GM12873 (cell line): ENCODE results near the gene DRGX.

ENCODE experiments used
- TF ChIP-seq, protein P1 (sequence below): IDR thresholded peaks from 2 replicates; pipeline ENCODE4 v1.5.1; 2012; ENCODE audit warnings: low read depth, mild to moderate bottlenecking, moderate library complexity, low read length, control low read depth; ENCODE audit not compliant: insufficient read depth; ENCODE audit errors: missing control alignments

DRGX gene

DNA sequence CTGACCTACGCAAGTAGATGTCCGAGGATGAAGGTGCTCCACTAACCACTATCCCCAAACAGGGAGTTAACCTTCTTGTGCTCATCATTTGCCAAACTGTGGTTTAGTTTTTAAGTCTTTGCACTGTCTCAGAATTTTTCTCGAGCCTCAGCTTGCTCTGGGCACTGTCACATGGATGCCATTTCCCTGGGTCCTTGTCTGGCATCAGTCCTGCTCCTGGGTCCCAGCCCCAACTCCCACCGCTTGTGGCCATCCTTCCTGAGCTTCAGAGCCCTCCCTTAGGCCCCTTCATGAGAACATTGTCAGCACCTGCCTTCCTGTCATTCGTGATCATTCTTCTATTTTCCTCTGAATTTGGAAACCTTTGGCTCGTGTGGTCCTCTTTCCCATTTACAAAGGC is 63.1 kb downstream of the DRGX start:
- TF ChIP-seq, protein P1, sequence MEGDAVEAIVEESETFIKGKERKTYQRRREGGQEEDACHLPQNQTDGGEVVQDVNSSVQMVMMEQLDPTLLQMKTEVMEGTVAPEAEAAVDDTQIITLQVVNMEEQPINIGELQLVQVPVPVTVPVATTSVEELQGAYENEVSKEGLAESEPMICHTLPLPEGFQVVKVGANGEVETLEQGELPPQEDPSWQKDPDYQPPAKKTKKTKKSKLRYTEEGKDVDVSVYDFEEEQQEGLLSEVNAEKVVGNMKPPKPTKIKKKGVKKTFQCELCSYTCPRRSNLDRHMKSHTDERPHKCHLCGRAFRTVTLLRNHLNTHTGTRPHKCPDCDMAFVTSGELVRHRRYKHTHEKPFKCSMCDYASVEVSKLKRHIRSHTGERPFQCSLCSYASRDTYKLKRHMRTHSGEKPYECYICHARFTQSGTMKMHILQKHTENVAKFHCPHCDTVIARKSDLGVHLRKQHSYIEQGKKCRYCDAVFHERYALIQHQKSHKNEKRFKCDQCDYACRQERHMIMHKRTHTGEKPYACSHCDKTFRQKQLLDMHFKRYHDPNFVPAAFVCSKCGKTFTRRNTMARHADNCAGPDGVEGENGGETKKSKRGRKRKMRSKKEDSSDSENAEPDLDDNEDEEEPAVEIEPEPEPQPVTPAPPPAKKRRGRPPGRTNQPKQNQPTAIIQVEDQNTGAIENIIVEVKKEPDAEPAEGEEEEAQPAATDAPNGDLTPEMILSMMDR, result no peak

DNA sequence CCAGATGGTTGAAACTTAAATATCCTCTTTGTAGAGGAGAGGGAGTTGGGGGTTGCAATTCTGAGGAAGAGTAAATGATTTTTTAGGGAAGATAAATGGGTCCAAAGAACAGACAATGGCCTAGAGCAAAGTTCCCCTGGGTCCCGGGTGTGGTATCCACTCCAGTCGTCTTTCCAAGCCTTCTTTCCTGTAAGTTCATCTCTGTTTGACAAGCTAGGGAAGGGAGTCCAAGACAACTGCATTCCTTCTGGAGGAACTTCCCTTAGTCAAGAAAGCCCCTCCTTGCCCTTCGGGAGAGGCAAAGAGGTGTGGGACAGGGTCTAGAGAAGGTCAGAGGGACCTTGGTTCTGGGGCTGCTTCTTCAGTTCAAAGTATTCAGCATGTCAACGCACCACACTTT is 63.6 kb downstream of the DRGX start:
- TF ChIP-seq, protein P1, result no peak

DNA sequence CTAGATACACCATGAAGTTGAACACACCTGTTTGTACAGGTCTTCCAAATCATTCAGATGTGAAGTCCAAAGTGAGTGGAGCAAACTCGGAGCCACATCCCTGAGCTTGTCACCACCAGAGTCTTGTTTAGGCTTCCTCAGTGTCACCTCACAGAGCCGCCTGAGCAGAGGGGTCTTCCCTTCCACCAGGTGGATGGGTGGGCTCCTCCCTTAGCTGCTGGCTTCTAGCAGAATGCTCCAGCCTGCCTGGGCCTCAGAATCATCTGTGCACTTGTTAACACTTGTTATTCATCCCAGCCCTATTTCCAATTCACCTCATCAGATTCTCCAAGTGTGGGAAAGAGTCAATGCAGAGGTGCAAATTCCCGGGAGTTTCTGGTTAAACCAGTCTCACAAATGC is 64.5 kb downstream of the DRGX start:
- TF ChIP-seq, protein P1, result no peak

DNA sequence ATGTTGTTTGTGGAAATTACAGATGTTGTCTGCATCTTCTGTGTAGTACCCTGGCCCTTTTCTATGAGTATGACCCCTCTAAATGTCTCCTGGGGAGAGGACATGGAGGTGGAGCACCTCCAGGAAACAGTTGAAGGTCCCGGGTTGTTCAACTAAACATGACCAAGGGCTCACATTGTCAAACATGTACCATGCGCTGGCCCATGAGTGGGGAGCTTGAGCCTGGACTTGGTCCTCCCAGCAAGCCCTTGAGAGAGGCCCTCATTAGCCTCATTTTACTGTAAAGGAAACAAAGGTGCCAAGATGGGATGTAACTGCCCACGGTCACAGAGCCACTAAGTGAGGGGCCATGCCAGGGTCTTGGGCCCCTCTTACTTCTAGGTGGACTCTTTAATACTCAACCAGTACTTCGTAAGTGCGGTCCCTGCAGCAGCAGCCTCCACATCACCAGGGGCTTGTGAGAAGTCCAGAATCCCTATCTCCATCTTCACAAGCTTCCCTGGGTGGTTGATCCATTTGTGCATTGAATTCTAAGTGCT is 65.7 kb downstream of the DRGX start:
- TF ChIP-seq, protein P1, result no peak

DNA sequence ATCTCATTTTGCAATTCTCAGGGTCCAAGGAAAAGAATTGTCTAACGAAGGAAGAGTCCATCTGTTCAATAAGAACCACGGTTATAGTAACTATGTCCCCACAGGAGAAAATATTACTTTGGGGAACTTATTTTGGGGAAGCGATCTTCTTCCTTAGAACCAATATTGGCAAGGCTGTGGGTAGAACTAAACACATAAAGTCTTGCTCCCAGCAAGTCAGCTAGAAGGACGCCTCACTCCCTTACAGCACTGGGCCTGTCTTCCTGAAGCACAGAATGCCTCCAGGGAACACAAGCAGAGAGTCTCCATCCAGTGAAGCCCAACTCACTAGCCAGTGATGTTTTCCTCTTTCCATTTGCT is 66.8 kb downstream of the DRGX start:
- TF ChIP-seq, protein P1, result no peak

DNA sequence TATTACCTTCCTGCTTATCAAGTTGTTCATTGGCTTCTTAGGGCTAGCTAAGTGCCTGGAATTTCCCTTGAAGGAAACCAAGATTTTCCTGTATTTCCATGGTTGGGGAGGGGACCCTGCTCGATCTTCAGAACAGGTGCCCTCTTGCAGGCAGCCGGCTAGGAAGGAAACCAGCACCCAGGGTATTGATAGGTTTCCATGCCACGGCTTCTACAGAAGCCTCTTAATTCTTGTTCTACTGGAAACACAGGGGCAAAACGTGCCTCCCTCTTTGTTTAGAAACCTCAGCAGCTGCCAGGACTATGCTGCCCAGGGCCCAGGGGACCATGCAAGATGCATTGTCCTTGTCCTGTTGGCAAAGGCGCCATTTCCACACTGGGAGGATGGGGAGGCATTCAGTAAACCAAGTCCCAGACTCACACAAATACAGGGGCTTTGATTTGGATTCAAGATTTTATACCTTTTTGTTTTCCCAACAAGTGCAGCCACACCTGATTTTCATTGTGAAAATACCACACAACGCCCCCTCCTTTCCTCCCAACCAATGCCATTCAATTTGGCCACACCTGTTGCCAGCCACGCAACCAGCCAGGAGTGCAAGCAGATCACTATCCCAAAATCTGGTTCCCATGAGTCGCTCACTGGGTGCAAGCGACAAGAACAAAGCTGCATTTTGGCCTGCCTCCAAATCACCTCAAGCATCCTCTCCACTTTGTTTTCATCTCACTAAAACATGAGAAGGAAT is 67.3 kb downstream of the DRGX start:
- TF ChIP-seq, protein P1, result no peak

DNA sequence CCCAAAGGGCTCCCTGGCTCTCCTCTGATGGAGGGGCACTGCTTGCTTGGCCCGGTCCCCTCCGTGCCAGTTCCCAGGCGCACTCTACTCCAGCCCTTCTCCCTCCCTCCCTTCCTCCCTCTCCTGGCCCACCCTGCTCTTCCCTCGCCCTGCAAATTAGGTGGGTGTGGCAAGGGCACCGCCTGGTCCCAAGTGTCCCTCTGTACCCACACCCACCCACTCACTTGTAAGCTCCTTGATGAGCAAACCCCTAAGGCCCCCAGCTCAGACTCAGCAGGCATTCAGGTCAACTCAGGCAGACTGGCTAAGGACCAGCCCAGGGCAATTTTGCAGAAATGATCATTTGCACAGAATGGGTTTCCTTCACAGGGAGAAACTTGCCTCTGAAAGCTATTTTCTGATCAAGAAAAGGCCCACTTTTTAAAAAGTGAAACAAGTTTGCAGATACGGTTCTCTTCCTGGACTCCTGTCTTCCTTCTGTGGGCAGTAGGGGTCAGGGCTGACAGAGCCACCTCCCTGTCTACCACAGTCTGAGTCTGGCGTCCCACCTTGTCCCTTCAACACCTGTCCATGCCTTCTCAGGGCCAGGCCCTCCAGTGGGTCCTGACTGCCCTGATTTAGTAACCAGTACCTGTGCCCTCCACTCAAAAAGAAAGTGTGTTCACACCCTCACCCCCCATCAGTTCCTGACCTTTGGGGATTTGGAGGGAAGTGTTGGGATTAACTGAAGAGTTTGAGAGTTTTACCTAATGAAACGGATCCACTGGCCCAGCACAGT is 68.7 kb downstream of the DRGX start:
- TF ChIP-seq, protein P1, result no peak
